Activated T-cell treated with anti-CD3 and anti-CD28 coated beads, Interleukin-2, amount 50 U/mL, for 1 hour (primary cell): ENCODE measurements around the gene DIS3L2.
"Not testable (repeated sequence)": the region's sequence is repeated elsewhere in the genome, so short reads cannot be mapped to it uniquely, and the experiment has no call there.

ENCODE experiments used
- DNase-seq: peaks from one replicate; pipeline ENCODE4 v3.0.0-alpha.2; 2020

The DIS3L2 gene

DNA sequence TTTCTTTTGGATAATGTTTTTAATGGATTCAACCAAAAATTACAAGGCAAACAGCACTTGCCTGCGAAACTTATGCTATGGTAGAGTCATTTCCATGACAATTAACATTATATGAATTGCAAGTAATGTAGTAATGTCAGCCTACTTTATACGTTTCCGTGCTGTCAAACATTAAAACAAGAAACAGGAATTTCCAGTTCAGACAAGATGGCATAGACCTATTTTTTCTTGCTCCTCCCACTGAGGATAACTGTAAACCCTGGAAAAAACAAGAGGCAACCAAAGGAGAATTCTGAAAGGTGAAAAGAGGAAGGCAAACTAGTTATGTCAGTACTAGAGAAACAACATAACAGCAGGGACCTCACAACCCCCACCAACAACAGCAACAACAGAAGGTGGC is 170.7 kb downstream of the DIS3L2 start:
- no peak for DNase-seq

DNA sequence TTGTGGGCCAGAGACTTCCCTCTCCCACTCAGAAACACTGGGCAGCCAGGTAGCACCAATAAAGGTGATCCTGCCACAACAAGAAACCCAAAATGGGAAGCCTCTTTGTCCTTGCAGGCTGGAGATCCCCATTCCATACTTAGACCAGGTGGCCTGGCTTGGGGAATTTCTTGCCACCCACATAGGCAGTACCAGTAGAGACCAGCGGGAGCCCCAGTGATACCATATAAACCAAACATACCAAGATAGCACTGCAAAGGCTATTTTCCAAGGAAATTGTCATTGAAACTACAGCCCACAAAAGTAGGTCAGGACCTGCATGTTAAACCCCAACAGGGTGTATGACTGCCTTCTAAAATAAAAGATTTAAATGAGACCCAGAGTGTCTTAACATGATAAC is 171.6 kb downstream of the DIS3L2 start:
- no peak for DNase-seq

DNA sequence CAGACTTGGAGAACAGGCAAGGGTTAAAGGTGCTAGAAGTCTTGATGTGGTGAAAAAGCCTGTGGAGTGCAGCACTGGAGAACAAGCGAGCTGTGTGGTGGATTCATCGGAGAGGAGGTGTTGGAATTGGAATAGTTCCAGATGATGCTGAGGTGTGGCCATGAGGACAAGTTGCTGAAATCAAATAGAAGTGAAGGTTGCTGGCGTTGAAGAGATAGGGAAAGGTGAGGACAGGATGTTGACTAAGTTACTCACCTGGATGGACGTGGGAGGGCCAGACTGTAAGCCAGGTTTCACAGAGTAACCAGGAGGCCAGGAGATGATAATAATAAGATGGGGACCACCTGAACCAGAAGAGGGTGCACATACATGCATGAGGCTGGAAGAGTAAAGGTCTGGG is 173.4 kb downstream of the DIS3L2 start:
- no peak for DNase-seq

- DNase-seq: no peak
These were observed 176.0 kb downstream of the DIS3L2 start for GRCh38 chr2:232137356-232138147.

DNA sequence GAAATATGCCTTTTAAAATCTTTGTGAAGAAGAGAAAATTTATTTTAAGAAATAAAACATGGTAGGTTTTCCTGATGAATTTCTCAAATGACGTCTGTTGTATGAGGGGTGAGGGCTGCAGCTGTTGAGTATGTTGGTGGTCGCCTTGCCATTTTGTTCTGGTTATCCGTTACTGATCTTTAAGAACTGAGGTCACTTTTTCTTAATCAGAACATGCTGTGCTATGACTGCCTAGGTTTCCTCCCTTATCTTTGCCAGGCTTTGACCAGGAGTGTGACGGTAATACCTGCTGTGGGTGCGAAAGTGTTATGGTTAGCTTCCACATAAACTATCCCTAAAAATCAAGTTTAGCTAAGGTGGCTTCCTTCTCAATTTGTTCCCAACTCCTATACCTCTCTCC is 176.9 kb downstream of the DIS3L2 start:
- DNase-seq: no peak

DNA sequence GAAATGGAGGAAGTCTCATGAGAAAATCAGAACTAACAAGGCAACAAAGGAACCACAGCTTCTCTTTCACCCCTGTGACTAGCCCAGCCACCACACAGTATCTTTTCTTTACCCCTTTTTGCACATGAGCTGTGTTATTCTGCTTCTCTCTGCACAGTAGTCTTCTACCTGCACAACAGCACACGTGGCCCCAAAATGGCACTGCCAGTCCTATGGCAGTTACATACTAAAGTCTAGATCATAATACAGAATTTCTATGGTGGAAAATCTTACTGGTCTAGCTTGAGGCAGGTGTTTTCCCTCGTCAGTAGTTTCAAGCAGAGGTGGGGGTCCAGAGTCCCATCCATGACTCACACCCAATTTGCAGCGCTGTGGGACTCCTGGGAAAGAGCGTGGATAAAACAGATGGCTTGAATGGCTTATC is 177.7 kb downstream of the DIS3L2 start:
- DNase-seq: no peak

DNA sequence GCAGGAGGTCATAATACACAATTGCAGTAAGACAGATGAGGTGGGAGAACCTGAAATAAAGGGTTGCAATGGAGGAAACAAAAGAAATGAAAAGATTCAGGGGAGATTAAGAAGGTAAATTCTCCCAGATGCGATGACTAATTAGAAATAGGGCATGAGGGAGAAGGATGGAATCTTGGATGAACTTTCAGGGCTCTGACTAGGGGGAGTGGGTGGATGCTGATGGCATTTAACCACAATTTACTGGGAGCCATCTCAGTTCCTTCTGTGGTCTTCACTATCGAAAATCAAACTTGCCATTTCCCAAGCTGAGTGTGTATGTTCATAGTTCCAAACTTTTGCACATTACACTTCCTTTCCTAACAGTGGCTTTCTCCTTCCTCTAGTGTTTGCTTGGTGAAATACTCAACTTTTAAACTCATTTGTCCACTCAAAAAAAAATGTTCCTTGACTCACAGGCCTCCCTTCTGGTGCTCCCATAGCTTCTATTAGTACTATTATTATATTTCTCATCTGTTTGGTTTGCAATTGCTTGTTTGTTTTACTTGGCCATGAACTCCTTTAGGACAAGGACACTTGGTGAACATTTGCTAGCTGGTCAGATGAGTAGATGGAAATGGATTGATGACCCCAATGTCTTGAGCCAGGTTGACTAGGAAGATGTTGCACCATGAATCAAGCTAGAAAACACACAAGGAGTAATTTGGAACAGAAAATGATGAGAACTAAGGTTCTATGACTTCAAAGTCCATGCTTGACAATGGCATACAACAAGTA is 178.5 kb downstream of the DIS3L2 start:
- no peak for DNase-seq

- DNase-seq: no peak
These were observed 180.1 kb downstream of the DIS3L2 start for GRCh38 chr2:232141591-232141990.

DNA sequence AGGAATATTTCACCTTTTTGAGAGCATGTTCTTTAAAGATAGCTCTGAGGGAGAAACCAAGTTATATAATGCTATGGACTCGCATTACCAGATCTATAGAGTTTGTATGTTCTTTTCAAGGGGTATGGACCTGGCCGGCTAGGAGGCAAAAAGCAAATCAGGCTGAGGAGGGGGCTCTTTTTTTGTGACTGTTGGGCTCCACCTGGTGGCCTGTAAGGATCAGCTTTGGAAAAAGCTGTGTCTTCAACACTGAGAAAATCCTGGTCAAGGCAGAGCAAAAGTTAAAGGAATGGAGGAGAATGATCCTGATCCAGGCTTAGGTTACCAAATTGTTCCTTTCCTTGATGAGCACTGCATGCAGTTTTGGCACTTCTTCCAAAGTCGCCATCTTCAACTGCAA is 180.5 kb downstream of the DIS3L2 start:
- no peak for DNase-seq

- no peak for DNase-seq
These were observed 181.0 kb downstream of the DIS3L2 start for GRCh38 chr2:232142502-232142901.

DNA sequence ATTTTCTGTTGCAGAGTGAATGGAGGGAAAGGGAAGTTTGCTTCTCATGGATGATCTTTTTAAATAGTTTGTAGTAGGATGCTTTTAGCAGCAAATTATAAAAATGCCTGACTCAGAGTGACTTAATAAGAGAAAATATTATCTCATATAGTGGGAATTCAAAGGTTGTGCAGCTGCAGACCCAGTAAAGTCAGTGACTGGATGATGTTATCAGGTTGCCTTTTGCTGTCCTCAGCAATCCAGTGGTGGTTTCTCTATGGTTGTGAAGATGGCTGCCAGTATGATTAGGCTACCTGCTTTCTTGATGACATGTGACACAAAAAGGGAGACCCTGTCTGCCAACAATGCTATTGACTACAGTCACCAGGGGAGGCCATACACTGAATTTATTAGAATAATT is 184.8 kb downstream of the DIS3L2 start:
- DNase-seq: no peak

DNA sequence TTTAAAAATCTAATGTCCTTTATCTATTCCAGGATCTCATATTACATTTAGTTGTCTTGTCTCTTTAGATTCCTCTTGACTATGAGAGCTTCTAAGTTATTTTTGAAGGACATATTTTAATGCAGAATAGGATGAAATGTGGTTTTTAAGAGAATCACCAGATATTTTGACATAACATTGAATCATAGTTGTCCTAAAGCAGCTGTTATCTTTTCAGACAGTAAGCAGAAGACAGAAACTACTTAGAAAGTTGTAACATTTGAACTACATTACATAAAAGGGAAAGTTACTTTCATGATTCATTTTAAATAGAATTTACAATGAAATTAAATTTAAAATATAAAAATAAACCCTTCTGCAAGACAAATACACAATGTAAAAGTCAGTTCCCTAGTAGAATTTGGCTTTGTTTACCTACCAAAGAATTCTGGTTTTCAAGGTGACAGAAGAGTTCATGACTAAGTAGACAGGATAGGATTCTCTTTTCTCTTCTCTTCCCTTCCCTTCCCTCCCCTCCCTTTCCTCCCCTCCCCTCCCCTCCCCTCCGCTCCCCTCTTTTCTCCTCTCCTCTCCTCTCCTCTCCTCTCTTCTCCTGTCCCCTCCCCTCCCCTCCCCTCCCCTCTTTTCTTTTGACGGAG is 186.0 kb downstream of the DIS3L2 start:
- no peak for DNase-seq

DNA sequence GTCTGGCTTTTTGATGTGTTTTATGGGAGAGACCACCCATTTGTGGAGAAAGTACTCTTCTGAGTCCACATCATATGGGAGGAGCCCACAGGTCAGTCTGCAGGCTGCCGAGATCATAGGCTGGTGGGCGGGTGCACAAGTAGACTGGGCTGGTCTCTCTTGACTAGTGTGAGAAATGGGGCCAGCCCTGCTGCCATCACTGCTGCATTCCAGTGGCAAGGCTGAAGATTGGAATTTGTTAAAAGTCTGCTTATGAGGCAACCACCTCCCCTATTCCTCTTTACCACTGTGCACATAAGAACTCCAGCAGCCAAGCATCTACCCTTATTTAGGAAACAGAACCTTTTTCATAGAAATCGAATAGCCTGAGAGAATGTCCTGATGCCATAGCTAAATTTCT is 200.7 kb downstream of the DIS3L2 start:
- no peak for DNase-seq

DNA sequence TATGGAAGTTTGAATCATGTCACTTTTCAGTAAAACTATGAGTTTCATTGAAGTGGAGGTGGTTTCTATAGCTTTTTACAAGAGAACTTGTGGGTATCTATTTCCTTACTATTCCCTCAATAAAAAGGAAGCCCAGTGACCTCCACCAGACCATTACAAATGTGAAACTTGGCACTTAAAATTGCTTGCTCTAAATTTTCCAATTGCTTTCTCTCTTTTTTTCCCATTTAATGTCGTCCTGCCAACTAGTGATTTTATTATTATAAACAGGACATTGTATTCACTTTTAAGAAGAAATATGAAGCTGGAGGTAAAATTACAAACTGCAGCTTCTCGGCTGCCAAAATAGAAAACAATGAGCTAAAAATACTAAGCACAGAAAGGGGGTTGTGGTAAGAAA is 208.9 kb downstream of the DIS3L2 start:
- no peak for DNase-seq

DNA sequence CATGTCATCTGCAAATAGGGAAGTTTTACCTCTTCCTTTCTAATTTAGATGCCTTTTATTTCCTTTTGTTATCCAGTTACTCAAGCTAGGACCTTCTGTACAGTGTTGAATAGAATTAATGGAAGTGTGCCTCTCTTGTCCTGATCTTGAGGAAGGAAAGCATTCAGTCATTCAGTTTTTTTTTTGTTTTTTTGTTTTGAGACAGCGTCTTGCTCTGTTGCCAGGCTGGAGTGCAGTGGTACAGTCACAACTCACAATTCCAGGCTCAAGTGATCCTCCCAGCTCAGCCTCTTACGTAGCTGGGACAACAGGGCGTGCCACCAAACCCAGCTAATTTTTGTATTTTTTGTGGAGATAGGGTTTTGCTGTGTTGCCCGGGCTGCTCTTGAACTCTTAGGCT is 213.1 kb downstream of the DIS3L2 start:
- no peak for DNase-seq

- DNase-seq: not testable (repeated sequence)
These were observed 215.1 kb downstream of the DIS3L2 start for GRCh38 chr2:232176587-232176986.

GRCh38 chr2:232183279-232183678 is 221.8 kb downstream of the DIS3L2 start:
- no peak for DNase-seq

DNA sequence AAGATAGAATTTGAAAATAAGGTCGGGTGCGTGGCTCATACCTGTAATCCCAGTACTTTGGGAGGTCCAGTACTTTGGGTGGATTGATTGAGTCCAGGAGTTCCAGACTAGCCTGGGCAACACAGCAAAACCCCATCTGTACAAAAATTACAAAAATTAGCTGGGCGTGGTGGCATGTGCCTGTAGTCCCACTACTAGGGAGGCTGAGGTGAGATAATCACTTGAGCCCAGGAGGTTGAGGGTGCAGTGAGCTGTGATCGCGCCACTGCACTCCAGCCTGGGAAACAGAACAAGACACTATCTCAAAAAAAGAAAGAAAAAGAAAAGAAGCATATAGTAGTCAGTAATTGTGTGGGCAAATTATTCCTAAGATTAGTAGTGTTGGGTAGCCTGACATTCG is 222.8 kb downstream of the DIS3L2 start:
- no peak for DNase-seq

- DNase-seq: no peak
These were observed 229.3 kb downstream of the DIS3L2 start for GRCh38 chr2:232190796-232191195.

GRCh38 chr2:232195487-232195886 is 234.0 kb downstream of the DIS3L2 start:
- DNase-seq: no peak

DNA sequence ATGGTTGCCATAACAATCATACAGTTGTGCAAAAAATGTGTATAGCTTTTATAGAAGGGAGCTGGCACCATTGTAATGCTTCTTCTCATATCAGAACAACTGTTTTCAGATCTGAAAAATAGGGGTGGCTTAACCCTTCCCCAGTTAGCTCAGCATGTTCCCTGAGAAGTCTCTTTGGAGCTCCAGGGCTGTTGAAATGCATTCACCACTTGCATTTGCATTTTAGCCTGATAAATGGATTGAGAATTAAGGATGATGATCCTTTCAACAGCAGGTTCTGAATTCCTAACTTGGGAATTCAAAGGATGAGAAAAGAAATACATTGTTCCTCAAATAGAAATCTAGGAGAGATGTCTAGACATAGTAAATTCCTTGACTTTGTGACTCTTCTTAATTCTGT is 235.3 kb downstream of the DIS3L2 start:
- DNase-seq: no peak

- no peak for DNase-seq
These were observed 238.7 kb downstream of the DIS3L2 start for GRCh38 chr2:232200195-232200594.

DNA sequence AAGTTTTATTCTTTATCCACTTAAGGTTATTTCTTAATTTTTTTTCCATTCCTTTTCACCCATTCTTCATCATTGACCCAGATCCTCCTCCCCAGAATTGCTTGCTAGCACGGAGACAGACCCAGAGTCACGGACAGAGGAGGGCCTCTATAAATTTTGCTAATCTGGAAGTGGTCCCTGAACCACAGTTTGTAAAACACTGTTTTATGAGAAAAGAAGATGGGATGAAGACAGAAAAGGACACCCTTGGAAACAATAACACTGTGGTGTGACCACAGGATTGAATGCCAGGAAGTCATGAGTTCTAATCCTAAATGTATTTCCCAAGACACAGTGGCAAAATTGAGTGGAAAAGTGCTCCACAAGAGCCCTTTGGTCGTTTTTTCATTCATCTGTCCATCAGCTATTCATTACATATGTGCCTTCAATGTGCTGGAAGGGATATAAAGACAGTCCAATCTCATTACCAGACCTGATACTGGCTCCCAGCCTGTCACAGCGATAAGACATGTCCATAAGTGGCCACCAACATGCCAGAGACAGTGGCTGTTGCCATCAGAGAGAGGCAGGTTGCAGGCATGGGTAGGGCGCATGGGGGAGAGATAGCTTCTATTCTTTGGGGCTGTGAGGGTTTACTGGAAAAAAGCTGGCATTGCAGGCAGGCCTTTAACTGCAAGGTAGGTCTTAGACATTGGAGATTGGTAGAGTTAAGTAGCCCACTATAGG is 241.8 kb downstream of the DIS3L2 start:
- no peak for DNase-seq
